Activated CD8-positive, alpha-beta memory T cell treated with anti-CD3 and anti-CD28 coated beads, Interleukin-2, amount 50 U/mL, for 48 hours (primary cell): Measurements from ENCODE around the gene GAK.

Experiments
- DNase-seq: peaks from one replicate; pipeline ENCODE4 v3.0.0-alpha.2; 2020

Gene GAK

GRCh38 chr4:867526-868250 is 64.4 kb downstream of the GAK start:
- DNase-seq, result no peak

- DNase-seq, result no peak
These were observed 65.2 kb downstream of the GAK start for GRCh38 chr4:866761-867390.

DNA sequence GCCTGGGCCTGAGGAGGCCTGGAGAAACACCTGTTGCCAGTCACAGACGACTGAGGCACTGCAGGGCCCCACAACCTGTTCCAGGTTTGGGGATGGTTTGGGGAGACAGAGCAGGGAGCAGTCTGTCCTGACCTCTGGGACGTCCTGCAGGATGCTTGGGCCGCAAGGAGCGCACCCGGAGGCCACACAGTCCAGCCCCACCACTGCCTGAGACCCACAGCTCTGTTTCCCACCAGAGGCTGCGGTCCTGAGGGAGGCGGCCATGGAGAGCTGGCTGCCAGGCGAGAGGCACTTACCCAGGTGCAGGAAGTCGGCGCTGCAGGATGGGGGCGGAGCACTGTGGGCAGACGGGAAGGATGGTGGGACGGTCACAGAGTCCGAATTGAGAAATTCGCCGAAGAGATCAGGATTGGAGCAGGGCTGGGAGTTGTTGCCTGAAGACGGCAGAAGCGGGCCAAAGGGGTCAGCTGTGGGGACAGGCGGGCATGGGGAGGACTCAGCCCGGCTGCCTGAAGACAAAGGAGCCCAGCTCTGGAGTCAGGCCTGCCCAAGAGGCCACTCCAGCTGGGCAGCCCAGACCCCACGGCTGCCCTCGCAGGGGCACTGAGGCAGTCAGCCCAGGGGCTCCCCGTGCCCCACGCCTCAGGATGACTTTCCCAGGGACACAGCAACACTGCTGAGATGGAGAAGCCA is 65.9 kb downstream of the GAK start:
- DNase-seq, result no peak

DNA sequence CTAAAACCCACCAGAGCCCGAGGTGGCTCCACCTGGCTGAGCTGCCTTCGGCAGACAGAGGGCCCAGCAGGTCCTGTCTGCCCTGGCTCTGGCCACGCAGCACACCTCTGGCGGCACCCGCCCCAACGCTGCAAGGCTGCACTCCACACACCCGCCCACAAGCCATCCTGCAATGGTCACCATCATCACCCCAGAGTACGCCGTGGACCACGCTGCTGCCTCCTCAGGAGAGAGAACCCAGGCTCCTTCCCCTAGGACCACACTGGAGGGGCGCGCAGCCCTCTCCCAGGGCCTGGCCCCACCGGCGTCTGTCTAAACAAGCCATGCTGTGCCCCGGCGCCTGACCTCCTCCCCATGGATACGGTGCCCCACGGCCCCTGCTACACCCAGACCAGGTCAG is 66.5 kb downstream of the GAK start:
- DNase-seq, result no peak

DNA sequence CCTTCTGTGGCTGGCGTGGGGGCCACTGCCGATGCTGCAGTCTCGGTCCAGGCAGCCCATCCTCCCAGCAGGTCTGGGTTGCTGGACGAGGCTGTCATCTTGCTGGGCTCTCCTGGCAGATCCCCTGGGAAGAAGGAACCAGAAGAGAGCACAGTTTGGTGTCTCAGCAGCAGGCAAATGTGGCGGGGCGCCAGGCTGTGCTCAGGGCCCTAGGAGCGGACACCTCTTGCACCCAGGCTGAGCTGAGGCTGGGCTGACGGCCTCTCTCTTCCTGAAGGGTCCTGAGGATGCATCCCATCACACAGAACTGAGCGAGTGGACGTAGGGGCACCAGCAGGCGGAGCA is 67.0 kb downstream of the GAK start:
- no peak for DNase-seq

DNA sequence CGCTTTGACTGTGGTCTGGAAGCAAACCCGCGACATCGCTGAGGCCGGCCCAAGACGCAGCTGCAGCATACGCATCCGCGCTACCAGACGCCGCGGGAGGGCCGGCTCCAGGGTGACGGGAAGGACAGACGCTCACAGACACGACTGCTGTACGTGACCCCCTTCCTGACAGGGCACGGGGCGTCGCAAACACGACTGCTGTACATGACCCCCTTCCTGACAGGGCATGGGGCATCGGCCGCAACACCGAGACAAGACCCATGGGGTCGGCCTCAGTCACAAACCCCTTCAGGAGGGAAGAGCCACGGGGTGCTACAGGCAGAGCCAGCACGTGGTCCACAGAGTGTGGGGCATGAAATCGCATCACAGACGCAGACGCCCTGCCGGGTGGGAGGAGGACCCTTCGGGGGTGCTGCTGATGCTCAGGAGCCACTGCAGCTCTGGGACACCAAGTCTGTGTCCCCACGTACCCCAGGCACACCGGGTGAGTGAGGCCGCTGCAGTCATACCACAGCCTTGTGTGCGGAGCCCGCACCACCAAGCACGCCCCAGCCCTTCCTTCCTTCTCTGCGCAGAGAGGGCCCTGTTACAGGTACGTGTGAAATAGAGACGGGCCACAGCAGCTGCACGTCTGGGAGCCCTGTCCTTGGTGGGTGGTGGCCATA is 67.5 kb downstream of the GAK start:
- DNase-seq, result no peak

GRCh38 chr4:860561-860960 is 71.6 kb downstream of the GAK start:
- no peak for DNase-seq

GRCh38 chr4:859496-859895 is 72.6 kb downstream of the GAK start:
- no peak for DNase-seq

DNA sequence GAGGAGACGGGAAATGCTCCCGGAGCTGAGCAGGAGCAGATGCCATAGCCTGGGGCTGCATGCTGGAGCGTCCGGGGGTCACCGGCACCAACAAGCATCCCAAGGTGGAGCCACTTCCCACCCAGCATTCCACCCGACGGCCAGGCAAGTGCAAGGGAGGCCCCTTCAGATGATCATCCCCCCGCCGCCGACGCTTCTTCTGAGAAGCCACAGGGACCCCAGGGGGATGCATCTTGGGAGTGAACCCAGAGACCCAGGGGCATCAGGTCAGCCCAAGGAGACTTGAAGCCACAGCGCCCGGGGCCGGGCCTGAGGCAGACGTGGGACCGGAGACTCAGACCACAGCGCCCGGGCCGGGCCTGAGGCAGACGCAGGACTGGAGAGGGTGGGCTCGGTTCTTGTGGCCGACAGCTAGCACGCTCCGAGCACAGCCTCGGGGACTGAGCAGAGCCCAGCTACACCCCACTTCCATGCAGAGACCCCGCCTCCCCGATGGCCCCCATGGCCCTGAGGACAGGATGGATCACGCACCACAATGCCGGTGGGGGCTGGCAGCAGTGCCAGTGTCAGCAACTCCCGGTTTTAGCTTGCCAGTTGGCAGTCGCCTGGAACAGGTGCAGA is 73.2 kb downstream of the GAK start:
- DNase-seq, result no peak

GRCh38 chr4:858041-858481 is 74.1 kb downstream of the GAK start:
- DNase-seq, result no peak

- DNase-seq, result no peak
These were observed 74.7 kb downstream of the GAK start for GRCh38 chr4:857461-857860.

GRCh38 chr4:856225-856901 is 75.8 kb downstream of the GAK start:
- DNase-seq, result no peak

DNA sequence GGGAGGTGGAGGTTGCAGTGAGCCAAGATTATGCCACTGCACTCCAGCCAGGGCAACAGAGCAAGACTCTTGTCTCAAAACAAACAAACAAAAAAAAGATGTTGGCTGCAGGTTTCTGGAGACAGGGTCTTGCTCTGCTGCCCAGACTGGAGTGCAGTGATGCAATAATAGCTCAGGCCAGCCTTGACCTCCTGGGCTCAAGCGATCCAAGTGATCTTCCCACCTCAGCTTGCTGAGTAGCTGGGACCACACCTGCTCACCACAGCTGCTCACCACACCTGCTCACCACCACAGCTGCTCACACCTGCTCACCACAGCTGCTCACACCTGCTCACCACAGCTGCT is 76.3 kb downstream of the GAK start:
- DNase-seq, result no peak

DNA sequence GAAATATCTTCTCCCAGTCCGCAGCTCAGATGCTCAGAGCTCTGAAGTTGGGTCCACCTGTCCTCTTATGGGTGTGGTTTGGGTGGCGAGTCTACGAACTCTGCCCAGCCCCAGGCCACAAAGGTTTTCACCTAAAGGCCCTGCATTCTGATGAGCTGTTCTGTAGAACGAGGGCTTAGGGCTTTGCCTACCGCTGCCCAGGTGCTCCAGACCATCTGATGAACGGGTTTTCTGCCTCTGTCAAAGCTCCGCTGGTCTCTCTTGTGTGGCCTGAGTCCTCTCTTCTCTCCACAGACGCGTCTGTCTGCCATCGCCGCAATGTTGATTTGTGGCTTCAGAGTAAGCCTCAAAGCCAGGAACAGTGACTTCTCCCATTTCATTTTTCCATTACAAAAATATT is 77.8 kb downstream of the GAK start:
- no peak for DNase-seq

DNA sequence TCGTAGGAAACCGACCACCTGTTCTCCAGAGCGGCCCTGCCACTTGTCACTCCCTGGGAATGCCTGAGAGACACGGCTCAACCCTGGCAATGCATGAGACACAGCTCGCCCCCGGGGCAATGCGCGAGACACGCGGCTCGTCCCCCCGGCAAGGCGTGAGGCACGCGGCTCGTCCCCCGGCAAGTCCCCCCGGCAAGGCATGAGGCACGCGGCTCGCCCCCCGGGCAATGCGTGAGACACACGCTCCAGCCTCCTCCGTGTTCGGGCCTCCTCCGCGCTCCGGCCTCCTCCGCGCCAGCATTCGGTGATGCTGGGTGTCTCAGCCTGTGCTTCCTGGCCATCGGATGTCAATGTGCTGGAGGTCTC is 78.7 kb downstream of the GAK start:
- no peak for DNase-seq

DNA sequence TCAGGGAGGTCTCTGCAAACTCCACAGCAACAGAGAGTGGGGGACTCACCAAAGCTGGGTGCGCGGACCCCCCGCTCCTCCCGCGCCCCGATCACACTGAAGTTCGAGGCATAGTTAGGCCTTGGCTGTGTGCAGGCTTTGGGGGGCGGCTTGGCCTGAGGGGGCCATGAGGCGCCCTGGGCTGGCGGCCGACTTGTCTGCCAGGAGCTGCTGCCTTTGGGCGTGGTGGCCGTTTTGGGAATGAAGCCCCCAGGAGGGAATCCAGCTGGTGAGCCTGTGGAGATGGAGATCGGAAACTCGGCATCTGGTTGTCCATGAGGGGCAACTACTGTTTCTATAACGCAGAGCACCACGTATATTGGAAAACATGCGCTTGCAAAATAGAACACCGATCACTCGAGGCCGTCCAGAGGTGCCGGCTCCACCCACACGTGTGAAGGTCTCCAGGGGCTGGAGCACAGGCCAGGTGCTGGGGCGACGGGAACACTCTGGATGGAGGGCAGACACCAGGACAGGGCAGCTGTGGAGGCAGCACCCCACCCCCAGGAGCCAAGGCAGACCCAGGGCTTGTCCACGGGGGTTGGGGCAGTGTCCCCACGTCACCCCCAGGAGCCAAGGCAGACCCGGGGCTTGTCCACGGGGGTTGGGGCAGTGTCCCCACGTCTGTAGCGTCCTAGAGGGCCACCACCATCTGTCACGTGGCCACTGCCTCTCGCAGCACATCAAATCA is 80.2 kb downstream of the GAK start:
- no peak for DNase-seq

DNA sequence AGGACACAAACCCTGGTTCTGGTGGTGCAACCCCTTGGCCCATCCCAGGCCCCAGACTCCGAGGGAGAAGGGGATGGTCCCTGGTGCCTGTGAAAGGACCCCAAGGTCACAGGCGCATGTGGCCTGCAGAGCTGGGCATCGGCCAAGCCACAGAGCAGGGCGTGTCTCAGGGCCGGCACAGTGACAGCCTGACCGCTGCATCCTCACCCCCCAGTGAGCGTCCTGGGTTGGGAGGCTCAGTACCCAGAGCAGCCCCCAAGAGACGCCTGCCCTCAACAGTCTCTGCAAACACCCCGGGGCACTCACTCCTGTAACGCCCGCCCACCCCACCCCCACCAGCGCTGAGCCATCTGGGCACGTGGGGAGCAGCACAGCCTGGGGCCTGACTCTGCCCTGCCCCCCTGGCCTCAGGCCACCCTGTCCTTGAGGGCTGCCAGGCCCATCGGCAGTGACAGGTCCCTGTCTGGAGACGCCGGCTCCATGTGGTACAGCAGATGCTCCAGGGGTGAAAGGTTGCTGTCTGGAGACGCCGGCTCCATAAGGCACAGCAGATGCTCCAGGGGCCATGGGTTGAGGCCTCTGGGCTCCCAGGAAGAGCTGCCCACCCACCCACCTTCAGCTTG is 81.7 kb downstream of the GAK start:
- DNase-seq, result no peak

DNA sequence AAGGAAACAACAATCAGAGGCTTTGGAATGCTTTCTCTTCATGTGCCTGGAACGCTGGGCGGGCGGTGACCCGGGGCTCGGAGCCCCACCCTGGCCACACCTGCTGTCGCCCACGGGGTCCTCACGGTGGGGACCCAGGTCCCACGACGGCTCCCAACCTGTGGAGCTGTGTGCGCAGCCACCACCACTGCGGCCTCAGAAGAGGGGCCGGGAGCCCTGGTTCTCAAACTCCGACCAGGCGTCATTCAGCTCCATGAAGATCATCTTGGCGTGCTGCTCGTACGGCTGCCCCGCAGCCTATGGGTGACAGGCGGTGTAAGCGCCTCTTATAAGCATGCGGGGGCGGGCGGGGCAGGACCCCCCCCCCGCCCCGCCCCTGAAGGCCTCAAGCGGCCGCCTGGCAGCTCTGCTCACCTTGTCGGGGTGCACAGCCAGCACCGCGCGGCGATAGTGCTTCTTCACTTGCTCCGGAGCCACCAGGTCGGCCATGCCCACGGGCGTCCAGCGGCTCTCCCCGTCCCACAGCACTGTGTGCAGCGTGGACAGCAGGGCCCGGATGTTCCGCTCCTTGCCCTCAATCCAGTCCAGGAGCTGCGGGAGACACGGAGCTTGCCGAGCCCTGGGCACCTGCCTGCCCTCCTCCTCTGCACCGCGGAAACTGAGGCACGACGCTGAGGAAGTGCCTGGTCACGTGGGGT is 82.5 kb downstream of the GAK start:
- DNase-seq, result no peak

DNA sequence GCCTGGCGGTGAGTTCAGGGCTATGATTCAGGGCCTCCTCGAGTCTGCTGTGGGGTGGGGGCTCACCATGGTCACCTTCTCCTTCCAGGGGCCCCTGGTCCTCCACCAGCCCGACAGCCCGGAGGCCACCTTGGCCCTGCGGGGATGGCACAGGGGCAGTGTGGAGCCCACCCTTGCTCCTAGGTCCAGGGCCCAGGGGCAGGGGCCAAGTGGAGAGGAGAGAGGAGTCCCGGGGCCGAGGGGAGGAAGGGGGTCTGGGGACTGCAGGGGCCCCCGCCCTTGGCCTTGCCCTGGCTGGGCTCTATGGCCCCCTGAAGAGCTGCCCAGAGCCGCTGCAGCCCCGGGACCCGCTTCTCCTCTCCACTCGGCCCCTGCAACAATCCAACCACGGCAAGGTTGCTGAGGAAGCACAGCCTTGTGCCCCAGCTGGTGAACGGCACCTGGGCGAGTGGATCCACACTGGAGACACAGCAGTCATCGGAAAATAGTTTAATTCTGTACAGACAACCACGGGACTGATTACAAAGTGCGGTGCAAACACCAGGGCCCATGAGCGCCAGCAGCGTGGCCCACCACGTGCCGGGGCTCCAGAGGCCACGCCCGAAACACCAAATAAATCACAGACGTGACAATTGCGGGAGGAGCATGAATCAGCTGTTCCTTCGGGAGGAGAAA is 83.2 kb downstream of the GAK start:
- no peak for DNase-seq

DNA sequence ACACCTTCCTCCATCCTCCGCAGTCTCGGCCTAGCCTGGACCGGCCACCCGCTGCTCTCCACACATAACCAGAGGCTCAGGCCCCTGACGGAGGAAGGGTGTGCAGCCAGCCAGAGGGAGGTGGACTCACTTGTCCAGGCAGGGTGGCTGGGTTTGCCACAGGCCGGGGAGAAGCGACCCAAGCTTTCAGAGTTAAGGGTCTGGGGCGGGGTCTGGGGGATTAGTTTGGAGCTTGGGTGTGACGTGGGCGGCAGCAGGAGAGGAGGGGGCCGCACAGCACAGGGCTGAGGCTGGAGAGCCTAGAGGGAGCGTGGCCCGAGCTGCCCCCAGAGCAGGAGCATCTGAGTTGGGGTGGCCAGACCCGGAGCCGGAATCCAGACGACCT is 83.8 kb downstream of the GAK start:
- no peak for DNase-seq

DNA sequence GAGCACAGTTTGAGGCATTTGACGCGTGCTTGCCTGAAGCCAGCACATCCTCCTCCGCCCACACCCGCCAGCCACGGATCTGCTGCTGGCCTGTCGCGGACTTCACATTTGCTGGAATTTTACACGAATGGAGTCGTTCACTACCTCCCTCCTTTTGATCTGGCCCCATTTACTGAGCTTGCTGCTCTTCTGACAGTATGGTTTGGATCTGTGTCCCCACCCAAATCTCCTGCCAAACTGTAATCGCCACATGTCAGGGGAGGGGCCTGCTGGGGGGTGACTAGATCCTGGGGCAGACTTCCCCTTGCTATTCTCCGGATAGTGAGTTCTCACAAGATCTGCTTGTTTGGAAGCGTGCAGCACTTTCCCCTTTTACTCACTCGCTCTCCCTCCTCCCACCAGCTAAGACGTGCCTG is 86.3 kb downstream of the GAK start:
- no peak for DNase-seq
